ENCODE data around the gene COA4. TPM values are rescaled to one million over a fixed set of nuclear protein-coding genes. Genes with fewer than 3 reads are reported as not detected.
A peak's percentile ranks its signal among the peaks of the same experiment; 100 is the strongest.

COA4 gene
- total RNA-seq, 1 donor from 2014 or later = 42.5 TPM

- H3K27ac Mint-ChIP-seq (ENCODE audit: unreplicated experiment) = peak overlapping the region; percentile 79
- no peak for DNase-seq (ENCODE audit: low spot score)
Observed at GRCh38 chr11:73866586-73866996, 10.1 kb downstream of the COA4 start.

DNA sequence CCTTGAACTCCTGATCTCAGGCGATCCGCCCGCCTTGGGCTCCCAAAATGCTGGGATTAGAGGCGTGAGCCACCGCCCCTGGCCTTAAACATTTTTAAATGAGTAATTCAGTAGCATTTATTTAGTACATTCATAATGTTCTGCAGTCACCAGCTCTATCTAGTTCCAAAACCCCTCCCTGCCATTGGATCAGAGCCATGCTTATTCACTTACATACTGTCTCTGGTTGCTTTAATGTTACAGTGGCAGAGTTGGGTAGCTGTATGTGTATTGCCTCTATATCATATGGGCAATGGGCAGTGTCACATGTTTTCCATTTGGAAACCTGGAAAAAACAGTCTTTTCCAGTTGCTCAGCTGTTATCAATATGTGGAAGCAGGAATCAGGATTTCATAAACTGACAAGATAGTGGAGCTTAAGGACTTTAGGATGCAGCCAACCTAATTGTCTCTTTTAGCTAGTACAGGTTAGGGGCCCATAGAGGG lies 10.5 kb downstream of the COA4 start:
- no peaks in the 10 kb centered on the region for H3K9me3 Mint-ChIP-seq (ENCODE audit: low read depth)
- peaks cover 13% of the 10 kb centered on the region for H3K36me3 Mint-ChIP-seq (ENCODE audit: low read depth)
- H3K4me3 Mint-ChIP-seq (ENCODE audit: unreplicated experiment) = no peak overlapping the region
- H3K4me1 Mint-ChIP-seq (ENCODE audit: low read depth) = peaks cover 21% of the 10 kb centered on the region
- no peak for DNase-seq (ENCODE audit: low spot score)
- TF ChIP-seq CTCF (IDR thresholded peaks at IDR 0.05) = no peak
- peak overlapping the region; percentile 79 for H3K27ac Mint-ChIP-seq (ENCODE audit: unreplicated experiment)
- H3K27me3 Mint-ChIP-seq (ENCODE audit: low read depth) = no peaks in the 10 kb centered on the region

More at GRCh38 chr11:73866586-73866996, 10.1 kb downstream of the COA4 start:
- Mint-ChIP-seq H3K9me3 (ENCODE audit: low read depth) (no peaks in the 10 kb centered on the region), H3K4me1 (ENCODE audit: low read depth) (peaks cover 21% of the 10 kb centered on the region), H3K27me3 (ENCODE audit: low read depth) (no peaks in the 10 kb centered on the region), H3K36me3 (ENCODE audit: low read depth) (peaks cover 13% of the 10 kb centered on the region), H3K4me3 (ENCODE audit: unreplicated experiment) (no peak overlapping the region)
- TF ChIP-seq CTCF (IDR thresholded peaks at IDR 0.05) = no peak

GRCh38 chr11:73862986-73863385 lies 13.7 kb downstream of the COA4 start:
- DNase-seq (ENCODE audit: low spot score) = no peak
- Mint-ChIP-seq H3K9me3 (ENCODE audit: low read depth) (no peaks in the 10 kb centered on the region), H3K36me3 (ENCODE audit: low read depth) (peaks cover 18% of the 10 kb centered on the region), H3K27ac (ENCODE audit: unreplicated experiment) (no peak overlapping the region), H3K4me1 (ENCODE audit: low read depth) (peaks cover 14% of the 10 kb centered on the region), H3K4me3 (ENCODE audit: unreplicated experiment) (no peak overlapping the region), H3K27me3 (ENCODE audit: low read depth) (no peaks in the 10 kb centered on the region)
- no peak for TF ChIP-seq CTCF (IDR thresholded peaks at IDR 0.05)

DNA sequence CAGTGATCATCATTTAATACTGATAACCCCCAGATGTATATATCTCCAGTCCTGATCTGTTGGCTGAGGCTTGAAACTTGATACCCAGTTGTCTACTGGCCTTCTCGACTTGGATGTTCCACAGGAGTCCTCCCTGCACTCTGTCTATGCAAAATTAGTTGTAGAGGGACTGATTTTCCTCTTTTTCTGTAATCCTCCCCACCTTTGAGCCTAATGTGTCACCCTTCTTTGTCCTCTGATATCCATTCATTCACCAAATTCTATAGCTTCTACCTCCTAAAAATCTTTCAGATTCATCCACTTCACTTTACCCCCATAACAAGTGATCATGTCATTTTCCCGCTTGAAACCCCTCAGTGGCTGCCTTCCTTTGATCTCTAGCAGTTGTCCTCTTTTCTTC lies 16.4 kb downstream of the COA4 start:
- Mint-ChIP-seq H3K4me3 (ENCODE audit: unreplicated experiment) (no peak overlapping the region), H3K36me3 (ENCODE audit: low read depth) (peaks cover 17% of the 10 kb centered on the region), H3K27ac (ENCODE audit: unreplicated experiment) (no peak overlapping the region), H3K4me1 (ENCODE audit: low read depth) (no peaks in the 10 kb centered on the region), H3K9me3 (ENCODE audit: low read depth) (no peaks in the 10 kb centered on the region), H3K27me3 (ENCODE audit: low read depth) (no peaks in the 10 kb centered on the region)
- no peak for TF ChIP-seq CTCF (IDR thresholded peaks at IDR 0.05)
- DNase-seq (ENCODE audit: low spot score) = no peak

- Mint-ChIP-seq H3K4me3 (ENCODE audit: unreplicated experiment) (no peak overlapping the region), H3K4me1 (ENCODE audit: low read depth) (no peaks in the 10 kb centered on the region), H3K9me3 (ENCODE audit: low read depth) (no peaks in the 10 kb centered on the region), H3K36me3 (ENCODE audit: low read depth) (peaks cover 16% of the 10 kb centered on the region), H3K27me3 (ENCODE audit: low read depth) (no peaks in the 10 kb centered on the region), H3K27ac (ENCODE audit: unreplicated experiment) (no peak overlapping the region)
- TF ChIP-seq CTCF (IDR thresholded peaks at IDR 0.05) = no peak
- DNase-seq (ENCODE audit: low spot score) = no peak
Observed at GRCh38 chr11:73859671-73860070, 17.0 kb downstream of the COA4 start.

Data from chondrocyte (in vitro differentiated cells).